GM23338 (cell line): ENCODE results near the gene SNTB2. TPM values are rescaled to one million over a fixed set of nuclear protein-coding genes. Genes with fewer than 3 reads are reported as not detected.

Experiments
- ATAC-seq: fragments of 200-7000 bp; cut with Tn5 transposase; 3 replicates; pipeline ENCODE4 v1.9.1; 2020
- DNase-seq: peaks from one replicate; pipeline ENCODE4 v3.0.0-alpha.2; 2015; ENCODE audit warnings: low spot score
- H2AFZ ChIP-seq: fragments of 200-600 bp; sonication (generic); 2 replicates; pipeline ENCODE4 v1.8.0; 2016; ENCODE audit warnings: antibody characterized with exemption, mild to moderate bottlenecking, moderate library complexity
- H3F3A ChIP-seq: fragments of 200-600 bp; sonication (generic); replicated peaks from 2 replicates; pipeline ENCODE4 v1.8.0; 2017; ENCODE audit warnings: antibody characterized with exemption, mixed run types, low read depth
- H3K27ac ChIP-seq: fragments of 200-600 bp; sonication (generic); 2 replicates; pipeline ENCODE4 v1.6.1; 2016; ENCODE audit warnings: low read depth
- H3K27me3 ChIP-seq: fragments of 200-600 bp; sonication (generic); 2 replicates; pipeline ENCODE4 v1.8.0; 2016; ENCODE audit warnings: mild to moderate bottlenecking, mixed run types, moderate library complexity; ENCODE audit not compliant: insufficient read depth
- H3K36me3 ChIP-seq: fragments of 200-600 bp; sonication (generic); 2 replicates; pipeline ENCODE4 v1.8.0; 2016; ENCODE audit warnings: mild to moderate bottlenecking; ENCODE audit not compliant: insufficient read depth
- H3K4me1 ChIP-seq: fragments of 200-600 bp; sonication (generic); 2 replicates; pipeline ENCODE4 v1.8.0; 2016; ENCODE audit warnings: mild to moderate bottlenecking, moderate library complexity; ENCODE audit not compliant: insufficient read depth
- H3K4me2 ChIP-seq: fragments of 200-600 bp; sonication (generic); 2 replicates; pipeline ENCODE4 v1.7.1; 2017; ENCODE audit warnings: mixed run types
- H3K4me3 ChIP-seq: fragments of 200-600 bp; sonication (generic); 2 replicates; pipeline ENCODE4 v1.6.1; 2016; ENCODE audit warnings: mixed run types
- H3K79me2 ChIP-seq: fragments of 200-600 bp; sonication (generic); replicated peaks from 2 replicates; pipeline ENCODE4 v1.8.0; 2017; ENCODE audit warnings: mild to moderate bottlenecking; ENCODE audit not compliant: insufficient read depth
- H3K9me2 ChIP-seq: fragments of 200-600 bp; sonication (generic); 2 replicates; pipeline ENCODE4 v1.8.0; 2017; ENCODE audit not compliant: insufficient read depth
- H4K20me1 ChIP-seq: fragments of 200-600 bp; sonication (generic); replicated peaks from 2 replicates; pipeline ENCODE4 v1.8.0; 2017; ENCODE audit warnings: mild to moderate bottlenecking; ENCODE audit not compliant: insufficient read depth
- H3K27ac Mint-ChIP-seq: 2 replicates; pipeline ENCODE4 v1.8.0; 2020; ENCODE audit warnings: inconsistent platforms, mild to moderate bottlenecking, moderate library complexity, mixed read lengths
- H3K27me3 Mint-ChIP-seq: 3 replicates; pipeline ENCODE4 v1.8.0; 2022; ENCODE audit warnings: low read depth, mild to moderate bottlenecking, moderate library complexity, mixed read lengths, inconsistent platforms; ENCODE audit not compliant: insufficient read depth, poor library complexity
- H3K36me3 Mint-ChIP-seq: 3 replicates; pipeline ENCODE4 v1.8.0; 2021; ENCODE audit warnings: low read depth, mild to moderate bottlenecking, inconsistent platforms, moderate library complexity, mixed read lengths
- H3K4me1 Mint-ChIP-seq: 3 replicates; pipeline ENCODE4 v1.8.0; 2020; ENCODE audit warnings: mild to moderate bottlenecking, inconsistent platforms, mixed read lengths
- H3K4me3 Mint-ChIP-seq: 3 replicates; pipeline ENCODE4 v1.8.0; 2021; ENCODE audit warnings: moderate library complexity, mild to moderate bottlenecking, inconsistent platforms, mixed read lengths
- H3K9me3 Mint-ChIP-seq: 3 replicates; pipeline ENCODE4 v1.8.0; 2020; ENCODE audit warnings: moderate library complexity, mild to moderate bottlenecking, inconsistent platforms, mixed read lengths
- EZH2 ChIP-seq: fragments of 200-600 bp; sonication (generic); IDR thresholded peaks from one replicate; pipeline ENCODE4 v1.8.0; 2017; ENCODE audit warnings: antibody characterized with exemption, mild to moderate bottlenecking, low read depth; ENCODE audit not compliant: unreplicated experiment
- JUNB ChIP-seq: IDR thresholded peaks from one replicate; pipeline ENCODE4 v1.6.1; 2016; ENCODE audit warnings: antibody characterized with exemption; ENCODE audit not compliant: unreplicated experiment
- POLR2AphosphoS5 ChIP-seq: IDR thresholded peaks from 2 replicates; pipeline ENCODE4 v1.6.1; 2016; ENCODE audit warnings: antibody characterized with exemption, low read depth
- STAT1 ChIP-seq: IDR thresholded peaks from one replicate; pipeline ENCODE4 v1.6.1; 2016; ENCODE audit warnings: antibody characterized with exemption; ENCODE audit not compliant: unreplicated experiment
- ZNF114 ChIP-seq: fragments of 250-450 bp; sonication (Bioruptor Pico); IDR thresholded peaks from 2 replicates; pipeline ENCODE4 v1.5.0; 2020; ENCODE audit warnings: mild to moderate bottlenecking, moderate library complexity
- polyA plus RNA-seq: library from polyadenylated mRNA; unstranded; fragments of >200 nt; fragmentation: Nextera tagmentation; extraction: Ambion mirVana; gene quantifications from 2 replicates; pipeline ENCODE4 v1.2.1, GENCODE V29; 2016
- total RNA-seq: library from RNA; depleted of rRNA; stranded (reverse); fragments of >200 nt; shearing (Covaris generic); gene quantifications from 2 replicates; pipeline ENCODE4 v1.2.3, GENCODE V29; 2014
- TF ChIP-seq, protein P1 (sequence below), 2 experiments: fragments of 200-600 bp in 1 of 2; sonication (generic) in 1 of 2; conservative IDR thresholded peaks; 2 replicates each; pipeline versions ENCODE4 v1.5.1 to v1.6.1; 2016 to 2017; ENCODE audit warnings: antibody characterized with exemption in 2 of 2, low read depth in 2 of 2, mild to moderate bottlenecking in 2 of 2, moderate library complexity in 1 of 2
- TF ChIP-seq, protein P2 (sequence below): IDR thresholded peaks from one replicate; pipeline ENCODE4 v1.6.1; 2018; ENCODE audit warnings: antibody characterized with exemption; ENCODE audit not compliant: unreplicated experiment
- TF ChIP-seq, protein P3 (sequence below): IDR thresholded peaks from 2 replicates; pipeline ENCODE4 v1.6.1; 2016; ENCODE audit warnings: antibody characterized with exemption

Gene SNTB2
- total and polyA plus RNA-seq, 2 experiments from 2014 or later, result 4.8 to 42.7 TPM

DNA sequence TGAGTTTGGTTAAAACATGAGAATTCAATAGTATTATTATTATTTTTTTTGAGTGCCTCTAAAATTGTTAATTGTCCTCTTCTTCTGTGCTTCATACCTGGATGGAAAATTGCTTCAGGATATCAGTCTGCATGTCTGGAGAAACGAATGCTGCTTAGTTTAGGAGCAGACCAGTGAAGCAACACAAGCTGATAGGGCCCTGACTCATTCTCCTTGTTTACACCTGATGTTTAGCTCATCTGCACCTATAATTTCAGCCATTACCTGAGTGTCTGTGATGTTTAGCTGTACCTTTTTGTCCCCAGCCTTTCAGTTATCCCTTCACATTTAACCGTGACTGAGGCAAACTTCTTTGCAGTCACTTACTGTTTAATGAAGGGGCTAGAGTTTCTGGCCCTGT is 14.8 kb downstream of the SNTB2 start:
- H3K4me2 ChIP-seq, result no peak overlapping the region
- H4K20me1 ChIP-seq, result peaks cover 8% of the 10 kb centered on the region; the same call in 1 of the 2 replicates
- no peak overlapping the region for H2AFZ ChIP-seq
- ATAC-seq, result no peak
- H3K36me3 ChIP-seq, result no peaks in the 10 kb centered on the region
- H3K27me3 Mint-ChIP-seq, result peaks cover 2% of the 10 kb centered on the region
- H3K4me1 Mint-ChIP-seq, result no peaks in the 10 kb centered on the region
- H3K27me3 ChIP-seq, result no peaks in the 10 kb centered on the region
- H3K36me3 Mint-ChIP-seq, result no peaks in the 10 kb centered on the region; the same call in 2 of the 3 replicates
- DNase-seq, result no peak
- H3K4me1 ChIP-seq, result no peaks in the 10 kb centered on the region
- TF ChIP-seq, protein P1, sequence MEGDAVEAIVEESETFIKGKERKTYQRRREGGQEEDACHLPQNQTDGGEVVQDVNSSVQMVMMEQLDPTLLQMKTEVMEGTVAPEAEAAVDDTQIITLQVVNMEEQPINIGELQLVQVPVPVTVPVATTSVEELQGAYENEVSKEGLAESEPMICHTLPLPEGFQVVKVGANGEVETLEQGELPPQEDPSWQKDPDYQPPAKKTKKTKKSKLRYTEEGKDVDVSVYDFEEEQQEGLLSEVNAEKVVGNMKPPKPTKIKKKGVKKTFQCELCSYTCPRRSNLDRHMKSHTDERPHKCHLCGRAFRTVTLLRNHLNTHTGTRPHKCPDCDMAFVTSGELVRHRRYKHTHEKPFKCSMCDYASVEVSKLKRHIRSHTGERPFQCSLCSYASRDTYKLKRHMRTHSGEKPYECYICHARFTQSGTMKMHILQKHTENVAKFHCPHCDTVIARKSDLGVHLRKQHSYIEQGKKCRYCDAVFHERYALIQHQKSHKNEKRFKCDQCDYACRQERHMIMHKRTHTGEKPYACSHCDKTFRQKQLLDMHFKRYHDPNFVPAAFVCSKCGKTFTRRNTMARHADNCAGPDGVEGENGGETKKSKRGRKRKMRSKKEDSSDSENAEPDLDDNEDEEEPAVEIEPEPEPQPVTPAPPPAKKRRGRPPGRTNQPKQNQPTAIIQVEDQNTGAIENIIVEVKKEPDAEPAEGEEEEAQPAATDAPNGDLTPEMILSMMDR (conservative IDR thresholded peaks at IDR 0.05; ENCODE audit: low read depth in 2 of 2), result no peak
- no peak for TF ChIP-seq ZNF114
- TF ChIP-seq STAT1, result no peak
- TF ChIP-seq, protein P2, sequence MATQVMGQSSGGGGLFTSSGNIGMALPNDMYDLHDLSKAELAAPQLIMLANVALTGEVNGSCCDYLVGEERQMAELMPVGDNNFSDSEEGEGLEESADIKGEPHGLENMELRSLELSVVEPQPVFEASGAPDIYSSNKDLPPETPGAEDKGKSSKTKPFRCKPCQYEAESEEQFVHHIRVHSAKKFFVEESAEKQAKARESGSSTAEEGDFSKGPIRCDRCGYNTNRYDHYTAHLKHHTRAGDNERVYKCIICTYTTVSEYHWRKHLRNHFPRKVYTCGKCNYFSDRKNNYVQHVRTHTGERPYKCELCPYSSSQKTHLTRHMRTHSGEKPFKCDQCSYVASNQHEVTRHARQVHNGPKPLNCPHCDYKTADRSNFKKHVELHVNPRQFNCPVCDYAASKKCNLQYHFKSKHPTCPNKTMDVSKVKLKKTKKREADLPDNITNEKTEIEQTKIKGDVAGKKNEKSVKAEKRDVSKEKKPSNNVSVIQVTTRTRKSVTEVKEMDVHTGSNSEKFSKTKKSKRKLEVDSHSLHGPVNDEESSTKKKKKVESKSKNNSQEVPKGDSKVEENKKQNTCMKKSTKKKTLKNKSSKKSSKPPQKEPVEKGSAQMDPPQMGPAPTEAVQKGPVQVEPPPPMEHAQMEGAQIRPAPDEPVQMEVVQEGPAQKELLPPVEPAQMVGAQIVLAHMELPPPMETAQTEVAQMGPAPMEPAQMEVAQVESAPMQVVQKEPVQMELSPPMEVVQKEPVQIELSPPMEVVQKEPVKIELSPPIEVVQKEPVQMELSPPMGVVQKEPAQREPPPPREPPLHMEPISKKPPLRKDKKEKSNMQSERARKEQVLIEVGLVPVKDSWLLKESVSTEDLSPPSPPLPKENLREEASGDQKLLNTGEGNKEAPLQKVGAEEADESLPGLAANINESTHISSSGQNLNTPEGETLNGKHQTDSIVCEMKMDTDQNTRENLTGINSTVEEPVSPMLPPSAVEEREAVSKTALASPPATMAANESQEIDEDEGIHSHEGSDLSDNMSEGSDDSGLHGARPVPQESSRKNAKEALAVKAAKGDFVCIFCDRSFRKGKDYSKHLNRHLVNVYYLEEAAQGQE, result no peak
- TF ChIP-seq, protein P3, sequence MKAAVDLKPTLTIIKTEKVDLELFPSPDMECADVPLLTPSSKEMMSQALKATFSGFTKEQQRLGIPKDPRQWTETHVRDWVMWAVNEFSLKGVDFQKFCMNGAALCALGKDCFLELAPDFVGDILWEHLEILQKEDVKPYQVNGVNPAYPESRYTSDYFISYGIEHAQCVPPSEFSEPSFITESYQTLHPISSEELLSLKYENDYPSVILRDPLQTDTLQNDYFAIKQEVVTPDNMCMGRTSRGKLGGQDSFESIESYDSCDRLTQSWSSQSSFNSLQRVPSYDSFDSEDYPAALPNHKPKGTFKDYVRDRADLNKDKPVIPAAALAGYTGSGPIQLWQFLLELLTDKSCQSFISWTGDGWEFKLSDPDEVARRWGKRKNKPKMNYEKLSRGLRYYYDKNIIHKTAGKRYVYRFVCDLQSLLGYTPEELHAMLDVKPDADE, result no peak
- no peak for TF ChIP-seq EZH2
- H3K79me2 ChIP-seq, result peaks cover 52% of the 10 kb centered on the region
- no peaks in the 10 kb centered on the region for H3F3A ChIP-seq
- H3K27ac Mint-ChIP-seq, result no peak overlapping the region; the same call in 1 of the 2 replicates
- H3K9me3 Mint-ChIP-seq, result no peaks in the 10 kb centered on the region
- H3K4me3 Mint-ChIP-seq, result no peak overlapping the region
- peak overlapping the region; percentile 55; the same call in 1 of the 2 replicates for H3K27ac ChIP-seq
- no peaks in the 10 kb centered on the region for H3K9me2 ChIP-seq
- no peak overlapping the region for H3K4me3 ChIP-seq

DNA sequence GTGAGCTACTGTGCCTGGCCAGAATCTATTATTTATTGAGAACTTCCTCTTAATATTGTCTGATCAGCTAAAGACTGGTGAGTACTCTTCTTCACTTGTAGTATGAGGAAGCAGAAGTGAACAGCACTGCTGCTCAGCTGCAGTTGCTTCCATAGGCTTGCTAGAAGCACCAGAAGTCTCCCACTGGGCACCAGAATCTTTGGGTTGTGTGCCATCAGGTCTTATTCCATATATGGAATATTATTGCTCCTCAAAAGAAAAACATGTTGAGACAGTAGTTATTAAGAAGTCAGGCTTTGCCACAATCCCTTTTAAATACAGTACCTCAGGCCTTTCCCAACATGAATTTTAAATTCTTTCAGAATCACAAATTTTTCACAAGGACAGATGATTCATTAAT is 17.2 kb downstream of the SNTB2 start:
- Histone ChIP-seq H4K20me1 (peaks cover 8% of the 10 kb centered on the region; the same call in 1 of the 2 replicates), H2AFZ (no peak overlapping the region)
- H3K4me1 Mint-ChIP-seq, result no peaks in the 10 kb centered on the region

More for the DNA sequence above, 17.2 kb downstream of the SNTB2 start:
- Mint-ChIP-seq H3K36me3 (no peaks in the 10 kb centered on the region; the same call in 2 of the 3 replicates), H3K9me3 (no peaks in the 10 kb centered on the region), H3K27me3 (peaks cover 2% of the 10 kb centered on the region), H3K4me3 (no peak overlapping the region), H3K27ac (no peak overlapping the region)
- ATAC-seq (no peak), DNase-seq (no peak)
- Histone ChIP-seq H3K9me2 (no peaks in the 10 kb centered on the region), H3K4me2 (no peak overlapping the region), H3F3A (no peaks in the 10 kb centered on the region), H3K36me3 (no peaks in the 10 kb centered on the region), H3K4me3 (no peak overlapping the region), H3K27ac (no peak overlapping the region), H3K27me3 (no peaks in the 10 kb centered on the region), H3K79me2 (peaks cover 42% of the 10 kb centered on the region), H3K4me1 (no peaks in the 10 kb centered on the region)
- TF ChIP-seq POLR2AphosphoS5 (no peak), JUNB (no peak), STAT1 (no peak)
- TF ChIP-seq, protein P3, result no peak
